Upper lobe of left lung (tissue), 4 donors: ENCODE measurements around the gene TMC7.

Experiments used
- EP300 ChIP-seq, 4 donors: sonication (generic); formaldehyde crosslinking; IDR thresholded peaks; one replicate each; pipeline ENCODE4 v1.5.1; 2017; ENCODE audit warnings: antibody characterized with exemption in 4 of 4, control low read depth in 2 of 4
- TF ChIP-seq, protein P1 (sequence below), 6 experiments: fragments of 450-650 bp in 4 of 6; fragments of 200-600 bp in 2 of 6; sonication (generic) in 2 of 6; IDR thresholded peaks; one replicate each; pipeline ENCODE4 v1.5.1; 2016 to 2019; ENCODE audit warnings: antibody characterized with exemption in 6 of 6

DNA sequence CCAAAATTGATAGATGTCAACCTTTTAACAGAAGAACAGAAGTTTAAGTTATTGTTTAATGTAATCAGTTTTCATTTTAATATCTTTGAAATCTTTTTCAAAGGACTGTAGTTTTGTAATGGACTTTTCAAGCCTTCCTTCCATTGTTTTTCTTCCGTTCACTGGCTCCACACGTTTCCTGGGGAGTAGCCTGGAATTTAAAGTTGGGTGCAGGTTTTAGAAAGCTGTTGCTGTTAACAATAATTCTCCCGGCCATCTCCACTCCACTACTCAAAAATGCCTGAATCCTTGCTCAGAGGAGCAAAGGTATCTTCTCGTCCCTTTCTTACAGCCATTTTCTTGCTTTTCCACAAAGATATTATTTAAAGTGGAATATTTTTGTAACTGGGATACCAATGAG lies 79.0 kb downstream of the TMC7 start:
- TF ChIP-seq, protein P1, sequence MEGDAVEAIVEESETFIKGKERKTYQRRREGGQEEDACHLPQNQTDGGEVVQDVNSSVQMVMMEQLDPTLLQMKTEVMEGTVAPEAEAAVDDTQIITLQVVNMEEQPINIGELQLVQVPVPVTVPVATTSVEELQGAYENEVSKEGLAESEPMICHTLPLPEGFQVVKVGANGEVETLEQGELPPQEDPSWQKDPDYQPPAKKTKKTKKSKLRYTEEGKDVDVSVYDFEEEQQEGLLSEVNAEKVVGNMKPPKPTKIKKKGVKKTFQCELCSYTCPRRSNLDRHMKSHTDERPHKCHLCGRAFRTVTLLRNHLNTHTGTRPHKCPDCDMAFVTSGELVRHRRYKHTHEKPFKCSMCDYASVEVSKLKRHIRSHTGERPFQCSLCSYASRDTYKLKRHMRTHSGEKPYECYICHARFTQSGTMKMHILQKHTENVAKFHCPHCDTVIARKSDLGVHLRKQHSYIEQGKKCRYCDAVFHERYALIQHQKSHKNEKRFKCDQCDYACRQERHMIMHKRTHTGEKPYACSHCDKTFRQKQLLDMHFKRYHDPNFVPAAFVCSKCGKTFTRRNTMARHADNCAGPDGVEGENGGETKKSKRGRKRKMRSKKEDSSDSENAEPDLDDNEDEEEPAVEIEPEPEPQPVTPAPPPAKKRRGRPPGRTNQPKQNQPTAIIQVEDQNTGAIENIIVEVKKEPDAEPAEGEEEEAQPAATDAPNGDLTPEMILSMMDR (IDR thresholded peaks at IDR 0.05) = no peak
- TF ChIP-seq EP300 (IDR thresholded peaks at IDR 0.05) = no peak
